HG03060 (cell line): ENCODE data around the gene OR9I1.

Experiments
- ATAC-seq: cut with Tn5 transposase; IDR thresholded peaks from one replicate; pipeline ENCODE4 v1.9.1; 2021; ENCODE audit warnings: low read depth, moderate number of reproducible peaks; ENCODE audit not compliant: unreplicated experiment

OR9I1 gene

GRCh38 chr11:58125469-58125868 is at the start of gene OR9I1:
Gene OR9I1, minus strand, starts transcription at chr11:58125530. Its CDS starts 6,086 bp downstream, at chr11:58119444.
- ATAC-seq = no peak

- no peak for ATAC-seq
Observed at GRCh38 chr11:58165504-58166106, 40.3 kb upstream of the OR9I1 start.

- ATAC-seq = no peak
Observed at GRCh38 chr11:58164990-58165389, 39.7 kb upstream of the OR9I1 start.

GRCh38 chr11:58164389-58164788 is 39.1 kb upstream of the OR9I1 start:
- ATAC-seq = no peak

- ATAC-seq = no peak
Observed at GRCh38 chr11:58152781-58153180, 27.5 kb upstream of the OR9I1 start.

- no peak for ATAC-seq
Observed at GRCh38 chr11:58142761-58143160, 17.4 kb upstream of the OR9I1 start.

- no peak for ATAC-seq
Observed at GRCh38 chr11:58135171-58135570, 9.8 kb upstream of the OR9I1 start.

GRCh38 chr11:58134151-58134550 is 8.8 kb upstream of the OR9I1 start:
- no peak for ATAC-seq

- no peak for ATAC-seq
Observed at GRCh38 chr11:58133309-58134076, 8.2 kb upstream of the OR9I1 start.

- ATAC-seq = no peak
Observed at GRCh38 chr11:58127350-58127749, 2.0 kb upstream of the OR9I1 start.

- no peak for ATAC-seq
Observed at GRCh38 chr11:58121096-58121495, 4.2 kb downstream of the OR9I1 start.

GRCh38 chr11:58097437-58097836 is 27.9 kb downstream of the OR9I1 start:
- ATAC-seq = no peak

GRCh38 chr11:58086528-58086927 is 38.8 kb downstream of the OR9I1 start:
- ATAC-seq = no peak

GRCh38 chr11:58075781-58076180 is 49.5 kb downstream of the OR9I1 start:
- ATAC-seq = no peak

- ATAC-seq = no peak
Observed at GRCh38 chr11:58070585-58070984, 54.7 kb downstream of the OR9I1 start.

- no peak for ATAC-seq
Observed at GRCh38 chr11:58068655-58069054, 56.7 kb downstream of the OR9I1 start.

- no peak for ATAC-seq
Observed at GRCh38 chr11:58067685-58068084, 57.6 kb downstream of the OR9I1 start.
